Osteocyte (in vitro differentiated cells): ENCODE results near the gene BPIFA1. TPM values are rescaled to one million over a fixed set of nuclear protein-coding genes. Genes with fewer than 3 reads are reported as not detected.

Experiments used
- DNase-seq: peaks from one replicate; pipeline ENCODE4 v3.0.0; 2021; ENCODE audit warnings: mixed read lengths; ENCODE audit not compliant: unreplicated experiment; ENCODE audit errors: extremely low spot score
- H3K27ac Mint-ChIP-seq: one replicate; pipeline ENCODE4 v1.8.0; 2021; ENCODE audit warnings: mild to moderate bottlenecking, mixed read lengths; ENCODE audit not compliant: unreplicated experiment
- H3K27me3 Mint-ChIP-seq: one replicate; pipeline ENCODE4 v1.8.0; 2021; ENCODE audit warnings: mixed read lengths; ENCODE audit not compliant: unreplicated experiment
- H3K36me3 Mint-ChIP-seq: one replicate; pipeline ENCODE4 v1.8.0; 2021; ENCODE audit warnings: mixed read lengths; ENCODE audit not compliant: unreplicated experiment
- H3K4me1 Mint-ChIP-seq: one replicate; pipeline ENCODE4 v1.8.0; 2021; ENCODE audit warnings: mixed read lengths; ENCODE audit not compliant: unreplicated experiment
- H3K4me3 Mint-ChIP-seq: one replicate; pipeline ENCODE4 v1.8.0; 2021; ENCODE audit warnings: mild to moderate bottlenecking, moderate library complexity, mixed read lengths; ENCODE audit not compliant: unreplicated experiment
- H3K9me3 Mint-ChIP-seq: one replicate; pipeline ENCODE4 v1.8.0; 2021; ENCODE audit warnings: mixed read lengths; ENCODE audit not compliant: unreplicated experiment
- total RNA-seq: library from RNA; stranded (reverse); gene quantifications from 2 replicates; pipeline ENCODE4 v1.2.1, GENCODE V29; 2021
- TF ChIP-seq, protein P1 (sequence below): fragments of 200-600 bp; sonication (generic); IDR thresholded peaks from 2 replicates; pipeline ENCODE4 v1.5.0; 2021; ENCODE audit warnings: antibody characterized with exemption, mild to moderate bottlenecking, moderate library complexity

Gene BPIFA1
- total RNA-seq, 1 donor from 2014 or later, result not detected

DNA sequence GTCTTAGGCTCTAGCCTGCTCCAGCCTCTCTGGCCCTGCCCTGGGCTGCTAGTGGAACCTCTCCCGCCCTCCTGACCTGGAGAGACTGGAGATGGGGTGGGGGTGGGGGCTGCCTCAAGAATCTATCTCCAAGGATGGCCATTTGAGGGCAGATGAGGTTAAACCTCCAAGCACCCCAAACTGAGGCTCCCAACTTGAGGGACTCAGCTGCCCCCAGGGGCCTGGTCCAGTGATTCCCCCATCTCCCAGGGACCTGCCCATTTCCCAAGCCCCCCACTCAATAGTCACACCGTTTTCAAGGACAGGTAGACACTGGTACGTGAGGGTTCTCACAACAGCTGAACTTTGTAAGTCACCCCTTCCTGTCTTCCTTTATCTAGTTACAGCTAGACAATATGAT is 40.1 kb downstream of the BPIFA1 start:
- Mint-ChIP-seq H3K36me3 (no peaks in the 10 kb centered on the region), H3K27me3 (peaks cover 36% of the 10 kb centered on the region), H3K27ac (no peak overlapping the region), H3K4me3 (no peak overlapping the region), H3K9me3 (no peaks in the 10 kb centered on the region), H3K4me1 (no peaks in the 10 kb centered on the region)
- TF ChIP-seq, protein P1, sequence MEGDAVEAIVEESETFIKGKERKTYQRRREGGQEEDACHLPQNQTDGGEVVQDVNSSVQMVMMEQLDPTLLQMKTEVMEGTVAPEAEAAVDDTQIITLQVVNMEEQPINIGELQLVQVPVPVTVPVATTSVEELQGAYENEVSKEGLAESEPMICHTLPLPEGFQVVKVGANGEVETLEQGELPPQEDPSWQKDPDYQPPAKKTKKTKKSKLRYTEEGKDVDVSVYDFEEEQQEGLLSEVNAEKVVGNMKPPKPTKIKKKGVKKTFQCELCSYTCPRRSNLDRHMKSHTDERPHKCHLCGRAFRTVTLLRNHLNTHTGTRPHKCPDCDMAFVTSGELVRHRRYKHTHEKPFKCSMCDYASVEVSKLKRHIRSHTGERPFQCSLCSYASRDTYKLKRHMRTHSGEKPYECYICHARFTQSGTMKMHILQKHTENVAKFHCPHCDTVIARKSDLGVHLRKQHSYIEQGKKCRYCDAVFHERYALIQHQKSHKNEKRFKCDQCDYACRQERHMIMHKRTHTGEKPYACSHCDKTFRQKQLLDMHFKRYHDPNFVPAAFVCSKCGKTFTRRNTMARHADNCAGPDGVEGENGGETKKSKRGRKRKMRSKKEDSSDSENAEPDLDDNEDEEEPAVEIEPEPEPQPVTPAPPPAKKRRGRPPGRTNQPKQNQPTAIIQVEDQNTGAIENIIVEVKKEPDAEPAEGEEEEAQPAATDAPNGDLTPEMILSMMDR, result no peak
- DNase-seq, result no peak

DNA sequence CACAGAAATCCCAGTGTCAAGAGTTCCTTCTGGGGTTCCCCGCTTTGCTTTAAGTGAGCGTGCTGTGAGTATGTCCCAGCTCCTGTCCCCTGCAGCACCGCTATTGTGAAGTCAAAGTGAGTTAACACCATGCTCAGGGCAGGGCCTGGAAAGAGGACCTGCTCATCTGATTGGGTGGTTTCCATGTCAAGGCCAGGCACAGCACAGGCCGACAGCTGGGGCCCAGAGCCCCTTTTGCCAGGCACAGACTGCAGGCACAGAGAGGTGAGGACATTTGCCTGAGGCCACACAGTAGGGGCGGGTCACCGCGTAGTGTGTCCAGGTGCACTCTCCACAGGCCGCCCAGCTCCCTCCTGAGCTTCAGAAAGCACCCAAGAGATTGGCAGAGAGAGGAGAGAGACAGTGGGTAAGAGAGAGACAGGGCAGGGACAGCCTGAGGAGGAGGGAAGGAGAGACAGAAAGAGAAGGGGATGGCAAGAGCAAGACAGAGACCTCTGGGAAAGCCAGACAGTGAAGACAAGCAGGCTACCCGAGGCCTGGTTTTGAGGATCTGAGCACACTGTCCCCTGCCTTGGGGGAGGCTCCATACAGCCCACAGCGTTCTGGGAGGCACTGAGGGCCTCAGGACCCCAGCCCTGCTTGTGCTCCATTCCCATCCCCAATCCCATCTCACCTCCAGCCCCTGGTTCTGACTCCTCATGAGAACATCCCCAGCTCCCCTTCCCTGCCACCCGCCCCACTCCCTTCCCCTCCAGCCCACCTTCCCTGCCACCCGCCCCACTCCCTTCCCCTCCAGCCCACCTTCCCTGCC is 40.7 kb downstream of the BPIFA1 start:
- Mint-ChIP-seq H3K27me3 (peaks cover 32% of the 10 kb centered on the region), H3K9me3 (no peaks in the 10 kb centered on the region), H3K4me1 (no peaks in the 10 kb centered on the region), H3K4me3 (no peak overlapping the region), H3K27ac (no peak overlapping the region), H3K36me3 (no peaks in the 10 kb centered on the region)
- no peak for DNase-seq
- TF ChIP-seq, protein P1, result no peak

DNA sequence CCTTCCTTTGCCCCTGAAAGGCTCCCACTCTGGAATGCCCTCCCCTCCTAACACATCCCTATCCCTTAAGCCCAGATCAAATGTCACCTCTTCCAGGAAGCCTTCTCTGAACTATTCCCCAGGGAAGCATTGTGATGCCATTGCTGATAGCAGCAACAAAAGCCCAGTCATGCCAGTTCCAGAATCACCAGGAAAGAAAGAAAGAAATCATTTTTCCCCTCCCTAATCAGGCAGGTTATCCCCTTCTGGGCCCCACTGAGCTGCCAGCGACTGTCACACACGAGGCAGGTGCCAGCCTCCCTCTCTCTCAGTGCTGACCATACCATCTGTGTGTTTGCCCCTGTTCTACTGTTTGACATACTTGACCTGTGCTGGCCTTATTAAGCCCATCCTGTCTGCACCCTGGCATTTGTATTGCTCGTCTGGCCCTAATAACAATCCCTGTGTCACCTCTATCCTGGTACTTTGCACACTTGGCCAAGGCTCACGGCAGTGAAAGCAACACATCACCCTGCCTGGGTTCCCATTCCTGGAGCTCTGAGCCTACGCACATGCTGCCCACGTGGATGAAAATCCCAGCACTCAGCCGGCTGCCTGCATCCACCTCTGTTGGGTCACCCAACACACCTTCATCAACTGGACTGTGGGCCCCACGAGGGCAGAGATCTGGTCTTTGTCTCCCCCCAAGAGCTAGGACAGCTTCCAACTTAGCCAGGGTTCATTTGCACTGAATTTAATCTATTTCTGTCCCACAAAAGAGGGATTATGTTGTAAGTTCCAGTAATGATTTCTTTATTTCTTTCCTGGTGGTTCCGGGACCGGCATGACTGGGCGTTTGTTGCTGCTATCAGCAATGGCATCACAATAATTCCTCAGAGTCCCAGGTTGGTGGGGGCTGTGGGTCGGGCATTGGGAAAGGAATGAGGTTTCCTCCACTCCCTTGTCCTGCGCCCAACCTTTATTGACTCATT is 42.0 kb downstream of the BPIFA1 start:
- H3K4me3 Mint-ChIP-seq, result no peak overlapping the region
- H3K27ac Mint-ChIP-seq, result no peak overlapping the region
- H3K9me3 Mint-ChIP-seq, result no peaks in the 10 kb centered on the region

DNA sequence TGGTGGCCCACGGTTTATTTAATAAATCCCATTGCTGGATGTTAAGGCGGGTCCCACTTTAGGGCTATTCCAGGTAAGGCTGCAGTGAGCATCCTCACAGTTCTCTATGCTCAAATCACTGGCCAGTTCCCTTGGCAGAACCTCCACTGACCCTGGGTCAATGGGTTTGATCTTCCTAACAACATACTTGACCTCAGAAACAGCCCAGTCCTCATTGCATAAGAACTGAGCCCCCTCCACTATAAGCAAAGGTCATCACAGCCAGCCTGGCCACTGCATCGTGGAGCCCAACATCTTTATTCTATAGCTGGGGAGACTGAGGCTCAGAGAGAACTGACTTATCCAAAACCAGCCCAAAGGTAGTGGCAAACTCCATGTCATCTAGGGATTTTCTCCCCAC is 42.9 kb downstream of the BPIFA1 start:
- peaks cover 19% of the 10 kb centered on the region for H3K27me3 Mint-ChIP-seq

More for the DNA sequence above, 42.0 kb downstream of the BPIFA1 start:
- DNase-seq, result no peak
- Mint-ChIP-seq H3K27me3 (peaks cover 22% of the 10 kb centered on the region), H3K4me1 (no peaks in the 10 kb centered on the region), H3K36me3 (no peaks in the 10 kb centered on the region)
- TF ChIP-seq, protein P1, result no peak

More for the DNA sequence above, 42.9 kb downstream of the BPIFA1 start:
- no peaks in the 10 kb centered on the region for H3K36me3 Mint-ChIP-seq
- TF ChIP-seq, protein P1, result no peak
- no peaks in the 10 kb centered on the region for H3K4me1 Mint-ChIP-seq
- no peak overlapping the region for H3K4me3 Mint-ChIP-seq
- no peak for DNase-seq
- no peak overlapping the region for H3K27ac Mint-ChIP-seq
- no peaks in the 10 kb centered on the region for H3K9me3 Mint-ChIP-seq
